Heart left ventricle (tissue), 16 donors: Measurements from ENCODE around the gene PLA2G2E. TPM values are rescaled to one million over a fixed set of nuclear protein-coding genes. Genes with fewer than 3 reads are reported as not detected.

Experiments used
- ATAC-seq, 4 donors: fragments of 200-7000 bp; cut with Tn5 transposase; one replicate each; pipeline ENCODE4 v1.9.1; 2020 to 2022; ENCODE audit warnings: moderate library complexity in 4 of 4, mild to moderate bottlenecking in 3 of 4, moderate number of reproducible peaks in 1 of 4
- DNase-seq, 5 donors: peaks; one replicate each; pipeline ENCODE4 v3.0.0-alpha.2; 2020
- H3K27ac ChIP-seq, 12 donors: fragments of 200-600 bp; sonication (generic) in 4 of 12; one replicate each; pipeline versions ENCODE4 v1.5.0 to v1.8.0; 2016 to 2022; ENCODE audit warnings: mild to moderate bottlenecking in 2 of 12
- H3K27me3 ChIP-seq, 9 donors: fragments of 200-600 bp; sonication (generic) in 2 of 9; one replicate each; pipeline versions ENCODE4 v1.5.1 to v1.8.0; 2016 to 2022; ENCODE audit warnings: mild to moderate bottlenecking in 3 of 9
- H3K36me3 ChIP-seq, 9 donors: fragments of 200-600 bp; sonication (generic) in 2 of 9; one replicate each; pipeline versions ENCODE4 v1.5.0 to v1.8.0; 2018 to 2022; ENCODE audit warnings: mild to moderate bottlenecking in 2 of 9
- H3K4me1 ChIP-seq, 12 donors: fragments of 200-600 bp; sonication (generic) in 4 of 12; one replicate each; pipeline versions ENCODE4 v1.5.0 to v1.8.0; 2016 to 2022; ENCODE audit warnings: mild to moderate bottlenecking in 3 of 12
- H3K4me3 ChIP-seq, 12 donors: fragments of 200-600 bp; sonication (generic) in 4 of 12; one replicate each; pipeline versions ENCODE4 v1.5.0 to v1.8.0; 2017 to 2022; ENCODE audit warnings: mild to moderate bottlenecking in 9 of 12, moderate library complexity in 4 of 12
- H3K9me3 ChIP-seq, 12 donors: fragments of 200-600 bp; sonication (generic) in 4 of 12; one replicate each; pipeline versions ENCODE4 v1.5.0 to v1.8.0; 2016 to 2022; ENCODE audit warnings: mild to moderate bottlenecking in 1 of 12
- CTCF ChIP-seq, 12 donors: fragments of 200-600 bp; sonication (generic) in 4 of 12; IDR thresholded peaks; one replicate each; pipeline versions ENCODE4 v1.5.0 to v1.8.0; 2018 to 2022; ENCODE audit warnings: antibody characterized with exemption in 12 of 12, mild to moderate bottlenecking in 5 of 12
- POLR2A ChIP-seq, 2 donors: fragments of 450-650 bp; IDR thresholded peaks; one replicate each; pipeline ENCODE4 v1.6.1; 2017; ENCODE audit warnings: antibody characterized with exemption in 2 of 2, mild to moderate bottlenecking in 2 of 2, moderate library complexity in 2 of 2
- WGBS, 4 donors: extraction: QIAGEN DNeasy Blood & Tissue Kit in 2 of 4; methylation state at CpG; one replicate each; pipeline versions ENCODE4 v1.1.5 to v1.1.7; 2013 to 2018; 5-methylcytosine and 5-hydroxymethylcytosine counted together
- intact Hi-C, 10 donors: fragments of 100-400 bp; cut with DNase I; formaldehyde crosslinking; loops; one replicate each; pipeline versions ENCODE4 v1.11.1 to v1.14.2; 2022
- polyA plus RNA-seq, 2 donors: library from polyadenylated mRNA; stranded (reverse); fragments of 200-250 nt; gene quantifications; one replicate each; pipeline ENCODE4 v1.2.3, GENCODE V29; 2013
- total RNA-seq, 9 donors: library from RNA; depleted of rRNA in 2 of 9; stranded (reverse); fragments of >200 nt in 2 of 9; fragmentation: NEBNext Ultra II Directional in 3 of 9; extraction: Animal tissue kit (Norgen Biotek cat#: 25700) in 3 of 9; gene quantifications; one replicate each; pipeline versions ENCODE4 v1.1.0 to v1.2.4, GENCODE V29; 2016 to 2023
- donor health status: ischemic (EF 13 %, LVEDD 7.1; RV severe dilation, severe dysfunction).
- donor health status: healthy with polysubstance abuse.
- donor health status: DM: no; HTN: yes; CAD: no.
- donor health status: DM: no; HTN: no; CAD: no.
- donor health status: ischemic (EF 25% LVEDD 6.9; RV normal size, moderate dysfunction).
- donor health status: ischemic (EF 25% LVEDD 5.7; RV mildly dilated, moderate dysfunction).
- donor health status: healthy.
- donor health status: DM: yes; HTN: yes; CAD: no.
- donor health status: ischemic (EF 35%, LVEDD 5.7; RV mildly dilated, moderate dysfunction).
- donor health status: nonischemic (EF 11% LVEDD 7.7; RV severe dilation, severe dysfunction).
- donor health status: DM: yes; HTN: yes; CAD: no.
- donor health status: PGD.
- donor health status: ischemic (EF 29% LVEDD 5.4; RV normal size, mild dysfunction).
- donor health status: nonischemic (EF 23%, LVEDD 6.1; RV moderate dilation, normal function).

The PLA2G2E gene
- total and polyA plus RNA-seq, 11 donors, result not detected

GRCh38 chr1:19957779-19958178 lies 34.4 kb upstream of the PLA2G2E start:
- 57 to 73% (median 64%) methylated on average over 4 of the region's 4 CpGs for WGBS, 4 donors
- H3K4me3 ChIP-seq, result no peak overlapping the region
- peaks cover 0 to 5% (median 0%) of the 10 kb centered on the region in 12 donors for H3K9me3 ChIP-seq
- no peaks in the 10 kb centered on the region for H3K36me3 ChIP-seq
- intact Hi-C loops, result no loop called here
- H3K27ac ChIP-seq, result no peak overlapping the region
- peaks cover 0 to 14% (median 0%) of the 10 kb centered on the region in 9 donors for H3K27me3 ChIP-seq
- no peak for DNase-seq
- no peak for ATAC-seq
- TF ChIP-seq CTCF (IDR thresholded peaks at IDR 0.05) (no peak), POLR2A (IDR thresholded peaks at IDR 0.05) (no peak)
- H3K4me1 ChIP-seq, result no peaks in the 10 kb centered on the region

GRCh38 chr1:19955534-19956170 lies 32.2 kb upstream of the PLA2G2E start:
- DNase-seq, result no peak
- no peak for TF ChIP-seq POLR2A (IDR thresholded peaks at IDR 0.05)
- Histone ChIP-seq H3K27ac (no peak overlapping the region), H3K36me3 (no peaks in the 10 kb centered on the region), H3K9me3 (peaks cover 0 to 5% (median 0%) of the 10 kb centered on the region in 12 donors), H3K27me3 (peaks cover 0 to 16% (median 0%) of the 10 kb centered on the region in 9 donors), H3K4me3 (no peak overlapping the region), H3K4me1 (no peaks in the 10 kb centered on the region)
- WGBS, 4 donors, result 74 to 82% (median 76%) methylated on average over 11 of the region's 11 CpGs
- intact Hi-C loops, result no loop called here
- ATAC-seq, result no peak

- intact Hi-C loops, result no loop called here
- Histone ChIP-seq H3K27ac (no peak overlapping the region), H3K9me3 (peaks cover 0 to 5% (median 0%) of the 10 kb centered on the region in 12 donors), H3K36me3 (no peaks in the 10 kb centered on the region), H3K27me3 (peaks cover 0 to 13% (median 0%) of the 10 kb centered on the region in 9 donors), H3K4me3 (no peak overlapping the region), H3K4me1 (no peaks in the 10 kb centered on the region)
- no peak for TF ChIP-seq POLR2A (IDR thresholded peaks at IDR 0.05)
- TF ChIP-seq CTCF (IDR thresholded peaks at IDR 0.05), result no peak
- ATAC-seq (no peak), DNase-seq (no peak)
- 65 to 86% (median 80%) methylated on average over 2 of the region's 2 CpGs for WGBS, 4 donors
Measured at GRCh38 chr1:19954059-19954458, 30.6 kb upstream of the PLA2G2E start.

- no peak overlapping the region for H3K27ac ChIP-seq
- TF ChIP-seq POLR2A (IDR thresholded peaks at IDR 0.05) (no peak), CTCF (IDR thresholded peaks at IDR 0.05) (no peak)
- H3K4me1 ChIP-seq, result no peaks in the 10 kb centered on the region
- ATAC-seq, result no peak
- intact Hi-C loops, result no loop called here
- WGBS, 4 donors, result 54 to 75% (median 56%) methylated on average over 2 of the region's 2 CpGs
- H3K27me3 ChIP-seq, result peaks cover 0 to 18% (median 0%) of the 10 kb centered on the region in 9 donors
- peaks cover 0 to 5% (median 0%) of the 10 kb centered on the region in 12 donors for H3K9me3 ChIP-seq
- H3K36me3 ChIP-seq, result no peaks in the 10 kb centered on the region
- H3K4me3 ChIP-seq, result no peak overlapping the region
- no peak for DNase-seq
Measured at GRCh38 chr1:19949016-19949415, 25.6 kb upstream of the PLA2G2E start.

GRCh38 chr1:19946971-19947370 lies 23.6 kb upstream of the PLA2G2E start:
- Histone ChIP-seq H3K4me1 (no peaks in the 10 kb centered on the region), H3K9me3 (no peaks in the 10 kb centered on the region), H3K4me3 (no peak overlapping the region), H3K27ac (no peak overlapping the region), H3K27me3 (peaks cover 0 to 18% (median 0%) of the 10 kb centered on the region in 9 donors), H3K36me3 (no peaks in the 10 kb centered on the region)
- TF ChIP-seq CTCF (IDR thresholded peaks at IDR 0.05), result no peak
- no peak for TF ChIP-seq POLR2A (IDR thresholded peaks at IDR 0.05)
- intact Hi-C loops, result no loop called here
- WGBS, 4 donors, result 60 to 76% (median 71%) methylated on average over 3 of the region's 3 CpGs
- ATAC-seq, result no peak
- DNase-seq, result no peak
